Right lobe of liver (tissue), 4 donors: Measurements from ENCODE around the gene HDAC9.

Source experiments
- POLR2A ChIP-seq: fragments of 450-650 bp; IDR thresholded peaks from one replicate; pipeline ENCODE4 v1.6.1; 2017; ENCODE audit warnings: antibody characterized with exemption, mild to moderate bottlenecking
- TF ChIP-seq, protein P1 (sequence below), 4 donors: fragments of 200-600 bp in 3 of 4; fragments of 450-650 bp in 1 of 4; IDR thresholded peaks; one replicate each; pipeline versions ENCODE4 v1.5.1 to v1.8.0; 2016 to 2022; ENCODE audit warnings: antibody characterized with exemption in 4 of 4, mild to moderate bottlenecking in 2 of 4
- donor health status: DM: no; HTN: no; CAD: no.
- donor health status: DM: no; HTN: no; CAD: no.
- donor health status: DM: no; HTN: yes; CAD: no.

DNA sequence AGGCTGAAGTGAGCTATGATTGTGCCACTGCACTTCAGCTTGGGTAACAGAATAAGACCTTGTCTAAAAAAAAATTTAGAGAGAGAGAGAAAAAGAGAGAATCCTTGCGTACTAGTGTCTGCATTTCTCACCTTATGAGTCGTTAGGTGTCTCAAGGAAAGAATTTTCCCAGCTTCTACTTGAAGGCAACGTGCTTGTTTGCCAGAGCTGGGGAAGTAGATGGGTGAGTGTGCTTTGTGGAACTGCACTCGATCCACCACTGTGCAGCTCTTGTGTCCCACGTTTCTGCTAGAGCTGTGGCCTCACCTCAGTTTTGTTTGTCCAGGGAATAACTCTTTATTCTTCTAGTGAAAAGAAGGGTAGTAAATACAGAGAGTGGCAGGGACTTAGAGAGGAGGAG, 38.9 kb downstream of the HDAC9 start:
- no peak for TF ChIP-seq POLR2A
- TF ChIP-seq, protein P1, sequence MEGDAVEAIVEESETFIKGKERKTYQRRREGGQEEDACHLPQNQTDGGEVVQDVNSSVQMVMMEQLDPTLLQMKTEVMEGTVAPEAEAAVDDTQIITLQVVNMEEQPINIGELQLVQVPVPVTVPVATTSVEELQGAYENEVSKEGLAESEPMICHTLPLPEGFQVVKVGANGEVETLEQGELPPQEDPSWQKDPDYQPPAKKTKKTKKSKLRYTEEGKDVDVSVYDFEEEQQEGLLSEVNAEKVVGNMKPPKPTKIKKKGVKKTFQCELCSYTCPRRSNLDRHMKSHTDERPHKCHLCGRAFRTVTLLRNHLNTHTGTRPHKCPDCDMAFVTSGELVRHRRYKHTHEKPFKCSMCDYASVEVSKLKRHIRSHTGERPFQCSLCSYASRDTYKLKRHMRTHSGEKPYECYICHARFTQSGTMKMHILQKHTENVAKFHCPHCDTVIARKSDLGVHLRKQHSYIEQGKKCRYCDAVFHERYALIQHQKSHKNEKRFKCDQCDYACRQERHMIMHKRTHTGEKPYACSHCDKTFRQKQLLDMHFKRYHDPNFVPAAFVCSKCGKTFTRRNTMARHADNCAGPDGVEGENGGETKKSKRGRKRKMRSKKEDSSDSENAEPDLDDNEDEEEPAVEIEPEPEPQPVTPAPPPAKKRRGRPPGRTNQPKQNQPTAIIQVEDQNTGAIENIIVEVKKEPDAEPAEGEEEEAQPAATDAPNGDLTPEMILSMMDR (IDR thresholded peaks at IDR 0.05) = no peak
